NCI-H526 (cell line): Measurements from ENCODE around the gene DDX1.

Experiments used
- DNase-seq, 2 experiments: peaks; one replicate each; lab custom pipeline; 2025; lab: John Stamatoyannopoulos, UW

DDX1 gene

DNA sequence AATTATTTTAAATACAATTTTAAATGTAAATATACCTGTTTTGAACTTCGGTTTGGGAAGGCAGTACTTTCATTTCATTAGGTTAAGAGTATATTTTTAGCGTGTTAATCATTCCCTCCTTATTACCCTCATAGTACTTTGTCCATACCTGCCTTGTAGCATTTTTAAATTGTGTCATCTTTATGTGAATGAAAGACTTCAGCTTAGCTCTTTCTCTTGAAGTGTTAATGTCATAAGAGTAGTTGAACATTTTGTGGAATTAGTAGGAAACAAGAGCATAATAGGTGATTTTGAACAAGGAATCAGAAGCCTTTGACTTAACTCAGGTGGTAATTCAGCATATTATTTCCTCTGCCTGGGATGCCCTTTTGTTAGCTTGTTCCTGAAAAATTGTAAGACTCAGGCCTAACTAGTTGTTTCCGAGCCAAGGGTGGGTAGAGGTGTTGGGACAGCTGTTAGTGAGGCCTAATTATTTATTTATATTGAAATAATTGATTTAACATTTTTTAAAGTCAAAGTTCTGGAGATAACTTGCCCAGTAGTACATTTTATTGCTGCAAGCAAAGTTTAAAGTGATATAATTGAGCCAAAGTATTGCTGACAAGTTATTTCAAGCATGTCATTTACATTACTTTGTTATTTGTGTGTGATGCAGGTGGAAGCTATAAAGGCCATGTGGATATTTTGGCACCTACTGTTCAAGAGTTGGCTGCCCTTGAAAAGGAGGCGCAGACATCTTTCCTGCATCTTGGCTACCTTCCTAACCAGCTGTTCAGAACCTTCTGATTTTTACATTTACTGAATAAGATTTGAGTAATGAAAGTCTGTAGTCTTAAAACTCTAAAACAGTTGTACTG, 38.7 kb downstream of the DDX1 start:
- no peak for DNase-seq

DNA sequence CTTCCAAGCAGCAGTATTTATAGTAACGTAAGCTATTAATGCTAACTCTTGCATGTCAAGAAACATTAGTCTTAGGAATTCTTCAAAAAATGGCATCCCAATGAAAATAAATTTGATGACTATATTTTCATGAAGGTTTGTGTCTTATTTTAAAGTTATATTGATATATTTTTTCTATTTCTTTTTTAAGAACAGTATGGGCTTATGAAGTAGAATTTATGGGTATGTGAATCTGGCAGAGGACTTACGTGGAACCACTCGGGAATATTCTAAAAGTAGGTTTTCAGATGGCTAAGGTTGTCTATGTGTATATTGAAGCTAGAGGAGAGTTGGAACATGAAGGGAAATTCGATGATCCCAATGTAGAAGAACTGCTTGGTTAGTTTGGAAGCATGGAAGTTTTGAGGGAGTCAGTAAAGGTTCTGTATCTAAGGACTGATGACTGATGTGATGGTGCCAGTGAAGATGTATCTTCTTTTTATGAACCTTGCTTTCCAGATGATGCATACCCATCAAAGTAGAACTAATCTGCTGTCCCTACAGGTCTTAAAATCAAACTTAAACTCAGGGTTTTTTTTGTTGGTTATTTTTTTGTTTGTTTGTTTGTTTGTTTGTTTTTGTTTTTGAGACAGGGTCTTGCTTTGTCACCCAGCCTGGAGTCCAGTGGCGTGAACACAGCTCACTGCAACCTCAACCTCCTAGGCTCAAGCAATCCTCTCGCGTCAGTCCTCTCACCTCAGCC, 39.5 kb downstream of the DDX1 start:
- DNase-seq, result no peak

DNA sequence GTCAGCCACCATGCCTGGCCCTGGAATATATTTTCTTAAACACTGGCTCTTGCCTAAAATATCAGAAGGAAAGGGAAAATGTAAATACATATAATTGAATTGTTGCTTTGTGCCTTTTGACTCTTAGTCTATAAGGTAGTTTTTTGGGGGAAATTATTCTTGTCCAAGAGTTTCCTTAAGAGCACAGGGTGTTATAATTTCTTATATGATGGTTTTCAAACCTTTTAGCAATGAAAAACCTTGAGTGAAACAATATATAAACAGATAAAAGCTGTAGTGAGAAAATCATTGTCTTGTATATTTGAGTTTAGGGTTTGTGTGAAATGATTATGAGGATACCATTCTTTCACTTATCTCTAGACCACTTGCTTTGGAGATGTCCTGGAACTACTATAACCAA, 40.2 kb downstream of the DDX1 start:
- DNase-seq, result no peak

DNA sequence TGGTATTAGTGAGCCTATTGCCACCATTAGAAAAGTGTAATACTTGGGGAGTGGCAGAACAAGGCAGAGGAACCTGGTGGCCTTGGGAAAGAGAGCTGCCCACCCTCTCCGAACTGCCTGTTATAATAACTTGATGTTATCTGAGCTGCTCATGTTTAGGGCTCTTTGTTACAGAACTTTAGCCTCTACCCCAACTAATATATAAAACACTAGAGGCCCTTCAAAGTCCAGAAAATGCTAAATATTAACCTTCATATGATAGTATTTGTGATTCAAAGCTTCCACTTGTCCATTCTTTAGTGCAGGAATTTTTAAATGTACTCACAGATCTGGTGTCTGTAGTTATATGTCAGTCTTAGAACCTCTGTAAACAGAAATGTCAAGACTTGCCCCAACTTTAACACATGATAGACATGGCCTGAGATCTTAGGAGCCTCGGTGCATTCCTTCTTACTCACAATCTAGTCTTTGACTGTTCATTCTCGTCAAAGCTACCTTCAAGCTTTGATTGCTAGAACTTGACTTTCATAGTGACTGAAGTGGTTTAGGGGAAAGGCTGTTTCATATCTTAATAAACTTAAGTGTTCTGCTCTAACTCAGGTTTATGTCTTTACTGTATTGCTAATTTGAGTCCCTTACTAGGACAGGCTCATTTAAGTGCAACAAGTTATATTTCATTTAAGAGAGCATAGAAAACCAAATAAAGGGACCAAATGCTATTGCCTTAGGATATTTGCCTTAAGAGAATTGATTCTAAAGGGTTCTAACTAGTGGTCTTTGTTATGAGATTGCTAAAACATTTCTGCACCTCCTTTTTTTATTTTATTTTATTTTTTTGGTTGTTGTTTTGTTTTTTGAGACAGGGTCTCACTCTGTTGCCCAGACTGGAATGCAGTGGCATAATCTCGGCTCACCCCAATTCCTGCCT, 41.6 kb downstream of the DDX1 start:
- no peak for DNase-seq

DNA sequence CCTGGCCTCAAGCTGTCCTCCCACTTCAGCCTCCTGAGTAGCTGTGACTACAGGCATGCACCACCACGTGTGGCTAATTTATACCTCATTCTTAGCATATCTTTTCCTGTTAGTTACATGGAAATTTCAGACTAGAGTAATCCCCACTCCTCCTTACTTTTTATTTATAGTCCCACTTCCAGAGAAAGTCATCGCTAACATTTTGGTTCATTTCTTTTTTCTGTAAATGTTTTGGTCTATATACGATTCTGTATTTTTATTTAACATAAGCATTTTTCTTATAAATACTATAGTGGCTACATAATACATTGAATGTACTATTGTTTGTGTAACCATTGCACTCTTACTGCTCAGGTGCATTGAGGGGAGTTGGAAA, 42.3 kb downstream of the DDX1 start:
- DNase-seq, result no peak

DNA sequence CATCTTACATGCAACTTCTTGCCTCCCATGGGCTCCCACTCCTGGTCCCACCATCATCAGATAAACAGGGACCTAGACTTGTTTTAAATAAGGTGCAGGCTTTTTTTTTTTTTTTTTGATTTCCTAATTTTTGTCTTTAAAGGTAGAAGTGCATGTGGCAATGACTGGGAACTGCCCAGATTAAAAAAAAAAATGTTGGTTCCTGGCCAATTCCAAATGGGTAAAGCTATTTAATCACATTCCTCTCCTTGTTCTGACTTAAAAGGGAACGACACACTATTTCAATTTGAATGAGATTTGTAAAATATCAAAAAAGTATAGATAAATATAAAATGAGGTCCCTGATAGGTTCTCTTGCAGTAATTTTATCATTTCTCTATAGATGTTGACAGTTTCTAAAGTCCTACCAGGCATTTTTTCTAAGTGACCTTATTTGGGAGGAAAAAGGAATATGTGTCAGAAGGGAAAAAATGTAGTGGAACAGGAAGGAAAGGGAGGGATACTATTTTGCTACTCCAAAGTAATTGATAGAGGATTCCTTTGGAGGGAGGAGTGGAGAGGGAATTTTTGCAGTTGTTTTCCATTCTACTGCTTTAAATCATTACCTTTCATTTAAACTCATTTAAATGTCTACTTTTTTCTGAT, 43.3 kb downstream of the DDX1 start:
- DNase-seq, result no peak

DNA sequence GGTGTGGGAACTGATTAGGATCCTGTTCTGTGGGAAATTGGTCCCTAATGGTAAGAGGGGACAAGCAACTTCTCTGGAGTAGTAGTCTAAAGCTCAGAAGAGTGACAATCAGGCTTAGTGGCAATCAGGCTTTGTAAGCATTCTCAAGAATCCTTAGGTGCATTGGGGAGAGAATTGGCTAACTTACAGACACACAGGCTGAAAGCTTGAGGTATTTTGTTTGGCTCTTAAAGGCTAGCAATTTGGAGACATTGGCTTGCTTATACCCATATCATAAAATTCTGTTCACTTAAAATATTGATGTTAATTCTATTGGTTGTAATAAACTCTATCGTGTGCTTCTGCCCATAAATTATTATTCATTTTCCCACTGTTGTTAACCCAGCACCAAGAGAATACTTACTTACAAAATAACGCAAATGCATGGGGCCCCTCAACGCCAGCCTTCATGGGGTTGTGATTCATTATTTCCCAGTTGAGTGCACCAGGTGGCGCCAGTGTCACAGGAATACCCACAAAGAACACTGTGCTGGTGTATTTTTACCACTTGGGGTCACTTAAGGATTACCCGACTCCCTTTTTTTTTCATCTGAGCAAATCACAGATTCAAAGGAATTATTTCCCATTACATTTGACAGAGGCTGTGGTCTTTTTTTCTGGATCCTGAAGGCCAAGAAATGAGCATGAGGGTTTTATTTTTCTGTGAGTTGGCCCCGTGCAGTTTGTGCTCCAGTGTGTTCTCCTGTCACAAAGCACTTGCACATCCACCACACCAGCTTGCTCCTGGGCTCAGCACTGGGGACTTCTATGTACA, 45.5 kb downstream of the DDX1 start:
- DNase-seq, result peak; percentile 100

DNA sequence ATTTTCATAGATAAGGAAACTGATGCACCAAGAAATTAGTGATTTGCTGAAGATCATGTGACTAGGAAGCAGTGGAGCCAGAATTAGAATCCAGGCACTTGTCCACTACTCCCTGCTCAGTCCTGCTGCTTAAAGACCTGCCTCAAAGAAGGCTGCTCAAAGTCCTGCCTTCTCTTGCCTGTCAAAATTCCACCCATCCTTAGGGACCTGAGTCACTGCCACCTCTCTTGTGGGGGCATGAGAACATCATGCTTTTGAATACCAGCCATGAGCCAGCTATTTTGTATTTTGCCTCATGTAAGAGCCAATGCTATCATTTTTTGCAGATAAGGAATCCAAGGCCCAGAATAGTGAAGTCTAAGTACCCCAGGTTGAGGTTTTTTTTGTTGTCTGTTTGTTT, 47.1 kb downstream of the DDX1 start:
- DNase-seq, result no peak

DNA sequence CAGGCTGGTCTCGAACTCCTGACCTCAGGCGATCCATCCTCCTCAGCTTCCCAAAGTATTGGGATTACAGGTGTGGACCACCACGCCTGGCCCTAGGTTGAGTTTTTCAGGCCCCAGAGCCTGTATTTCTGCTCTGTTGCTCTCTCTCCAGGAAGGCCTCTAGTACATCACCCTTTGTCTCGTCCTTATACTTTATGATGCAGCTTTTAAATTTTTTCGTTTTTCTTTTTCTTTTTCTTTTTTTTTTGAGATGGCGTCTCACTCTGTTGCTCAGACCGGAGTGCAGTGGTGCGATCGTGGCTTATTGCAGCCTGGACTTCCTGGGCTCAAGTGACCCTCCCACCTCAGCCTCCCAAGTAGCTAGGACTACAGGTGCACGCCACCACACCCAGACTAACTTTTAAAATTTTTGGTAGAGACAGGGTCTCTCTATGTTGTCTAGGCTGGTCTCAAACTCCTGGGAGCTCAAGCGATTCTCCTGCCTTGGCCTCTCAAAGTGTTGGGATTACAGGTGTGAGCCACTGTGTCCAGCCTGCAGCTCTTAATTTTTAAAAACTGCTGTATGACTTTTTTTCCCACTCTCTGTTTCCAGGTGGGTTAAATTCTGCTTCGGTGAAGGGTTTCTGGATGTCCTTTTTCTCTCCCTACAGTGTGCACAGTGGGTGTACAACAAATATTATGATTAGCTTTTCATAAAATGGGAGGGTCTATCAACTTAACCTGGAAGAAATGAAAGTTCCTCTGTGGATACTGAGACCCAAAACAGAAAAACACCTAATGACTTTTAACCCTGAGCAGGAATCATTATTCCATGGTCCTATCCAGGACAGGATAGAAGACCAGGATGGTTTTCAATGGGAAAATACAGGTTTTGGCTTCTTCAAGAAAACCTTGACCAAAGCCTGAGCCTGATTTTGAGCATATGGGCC, 47.9 kb downstream of the DDX1 start:
- no peak for DNase-seq

DNA sequence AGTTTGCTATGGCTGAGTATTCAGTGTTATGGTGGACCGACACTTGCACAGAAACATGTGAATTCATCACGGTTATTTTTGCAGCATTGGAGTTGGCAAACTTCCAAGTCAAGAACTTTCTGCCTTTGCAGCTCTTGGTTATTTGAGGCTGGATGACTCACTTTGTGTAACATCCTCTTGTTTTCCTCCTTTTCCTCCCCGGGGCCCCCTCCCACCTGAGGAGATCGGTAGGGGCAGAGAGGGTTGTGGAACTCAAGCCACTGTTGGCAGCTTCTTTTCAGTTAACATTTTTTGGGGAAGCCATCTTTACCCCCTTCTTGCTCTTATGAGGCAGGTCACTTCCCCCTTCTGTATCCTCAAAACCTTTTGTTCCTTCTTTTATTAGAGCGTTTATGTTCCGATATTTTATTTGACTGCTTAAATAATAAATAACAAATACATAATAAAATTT, 48.6 kb downstream of the DDX1 start:
- no peak for DNase-seq

DNA sequence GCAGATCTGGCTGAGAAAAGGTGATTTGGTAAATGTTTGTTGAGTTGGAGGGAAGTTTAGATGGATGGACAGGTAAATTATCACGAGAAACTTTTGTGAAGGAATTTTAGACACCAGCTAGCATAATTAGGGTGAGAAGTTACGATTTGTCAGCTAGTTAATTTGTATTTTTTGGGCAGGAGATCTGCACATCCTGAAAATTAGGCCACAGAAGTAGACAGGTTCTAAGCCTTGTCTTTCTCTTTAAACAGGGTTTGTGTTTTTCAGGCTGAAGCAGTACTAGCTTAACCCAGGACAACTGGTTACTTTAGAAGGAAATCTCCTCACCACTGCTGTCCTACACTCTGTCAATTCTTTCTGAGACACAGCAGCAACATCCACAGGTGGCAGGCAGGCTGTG, 49.1 kb downstream of the DDX1 start:
- no peak for DNase-seq

DNA sequence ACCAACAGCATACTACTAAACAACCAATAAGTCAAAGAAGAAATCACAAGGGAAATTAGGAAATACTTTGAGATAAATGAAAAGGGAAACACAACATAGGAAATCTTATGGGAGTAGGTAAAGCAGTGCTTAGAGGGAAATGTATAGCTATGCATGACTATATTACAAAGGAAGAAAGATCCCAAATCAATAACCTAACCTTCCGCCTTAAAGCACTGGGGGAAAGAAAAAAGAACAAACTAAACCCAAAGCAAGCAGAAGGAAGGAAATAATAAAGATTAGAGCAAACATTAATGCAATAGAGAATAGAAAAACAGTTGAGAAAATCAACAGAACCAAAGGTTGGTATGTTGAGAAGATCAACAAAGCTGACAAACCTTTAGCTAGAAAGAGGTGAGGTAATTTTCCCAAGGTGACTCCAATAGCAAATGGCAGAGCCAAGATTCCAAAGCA, 49.9 kb downstream of the DDX1 start:
- DNase-seq, result no peak

DNA sequence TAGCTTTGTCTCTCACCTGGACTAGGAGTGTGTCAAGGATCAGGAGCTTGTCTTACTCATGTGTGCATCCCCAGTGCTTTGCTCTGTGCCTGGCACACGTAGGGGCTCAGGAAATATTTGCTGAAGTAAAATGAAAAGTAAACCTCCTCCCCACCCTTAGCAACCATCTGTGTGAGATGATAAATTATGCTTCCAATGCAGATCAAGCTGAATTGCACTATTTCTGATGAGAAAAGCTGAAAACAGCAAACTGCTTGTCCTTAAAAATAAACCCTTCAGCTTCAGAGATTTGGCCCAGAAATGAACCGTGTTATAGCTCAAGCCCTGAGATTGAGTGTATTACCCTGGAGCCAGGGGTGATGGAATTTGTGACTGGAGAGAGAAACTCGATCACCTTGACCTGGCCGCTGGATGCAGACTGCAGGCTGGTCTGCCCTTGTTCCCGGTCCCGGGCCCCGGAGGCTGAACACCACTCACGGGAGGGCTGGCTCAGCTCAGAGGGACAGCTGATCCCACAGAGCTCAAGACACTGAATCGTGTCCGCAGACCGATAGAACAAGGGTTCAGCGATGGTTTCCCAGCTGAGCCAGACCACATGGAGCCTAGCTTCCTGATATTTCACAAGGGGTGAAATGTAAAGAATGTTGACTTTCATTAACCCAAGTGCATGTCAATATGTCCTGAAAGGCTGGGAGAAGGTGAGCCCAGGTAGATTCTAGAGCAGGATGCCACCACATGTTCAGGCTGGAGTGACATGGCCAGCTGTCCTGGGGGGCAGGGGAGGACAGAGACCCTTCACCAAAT, 50.5 kb downstream of the DDX1 start:
- DNase-seq, result no peak

DNA sequence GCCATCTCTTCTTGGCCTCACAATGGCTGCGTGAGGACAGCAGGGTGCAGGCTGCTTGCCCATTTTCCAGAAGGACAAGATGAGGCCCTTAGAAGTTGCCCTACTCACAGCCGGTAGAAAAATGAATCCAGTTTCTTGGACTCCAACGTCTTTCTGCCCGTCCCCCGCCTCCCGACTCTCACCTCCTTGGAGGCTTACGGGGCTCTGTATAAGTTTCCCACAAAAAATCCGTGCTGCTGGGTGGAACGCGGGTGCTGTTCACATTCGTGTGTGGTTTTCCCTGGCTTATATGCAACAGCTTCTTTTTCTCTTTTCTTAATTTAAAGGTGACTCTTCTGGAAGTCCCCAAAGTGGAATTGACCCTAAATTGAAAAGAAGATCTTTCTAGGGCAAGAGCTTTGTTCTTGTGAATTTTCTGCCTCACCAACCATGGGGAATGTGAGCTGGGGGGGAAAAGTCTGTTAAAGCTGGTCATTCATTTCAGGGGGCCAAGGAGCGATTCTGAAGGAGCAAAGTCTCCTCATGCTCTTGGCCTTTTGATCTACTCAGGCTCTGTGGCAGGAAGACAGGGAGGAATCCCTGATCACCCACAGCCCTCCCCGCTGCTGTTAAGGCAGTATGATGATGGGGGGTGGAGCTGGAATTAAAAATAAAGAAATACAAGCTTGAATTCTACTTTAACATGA, 51.3 kb downstream of the DDX1 start:
- no peak for DNase-seq

DNA sequence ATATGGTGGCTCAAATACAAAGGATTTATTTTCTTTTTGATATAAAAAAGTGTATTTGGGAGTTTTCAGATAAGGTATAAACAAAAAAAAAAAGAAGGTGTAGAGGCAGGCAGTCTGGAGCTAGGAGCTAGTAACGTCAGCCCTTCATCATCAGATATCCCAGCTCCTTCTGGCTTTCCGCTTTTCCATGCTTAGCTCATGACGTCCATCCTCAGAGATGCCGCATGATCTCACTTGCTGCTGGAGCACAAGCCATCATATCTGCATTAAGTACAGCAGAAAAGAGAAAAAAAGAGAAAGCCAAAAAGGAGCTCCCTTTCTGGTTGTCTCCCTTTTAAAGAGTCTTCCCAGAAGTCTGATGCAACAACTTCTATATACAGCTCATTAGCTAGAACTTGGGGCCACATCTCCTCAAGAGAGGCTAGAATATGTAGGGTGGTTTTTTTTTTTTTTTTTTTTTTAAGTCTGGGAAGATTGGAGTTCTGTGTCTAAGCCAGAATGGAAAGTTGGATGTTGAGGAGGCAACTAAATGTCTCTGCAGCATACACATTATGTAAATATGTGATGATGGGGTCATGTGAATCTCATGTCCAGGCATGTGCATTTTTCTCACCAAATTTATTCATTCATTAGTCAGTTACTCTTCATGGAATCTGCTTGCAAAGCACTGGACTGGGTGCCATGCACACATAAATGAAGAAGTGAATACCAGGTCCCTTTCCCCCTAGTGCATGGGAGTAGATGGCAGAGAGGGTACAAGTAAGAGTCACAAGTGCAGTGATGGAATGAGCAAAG, 52.3 kb downstream of the DDX1 start:
- peak; percentile 100 for DNase-seq

DNA sequence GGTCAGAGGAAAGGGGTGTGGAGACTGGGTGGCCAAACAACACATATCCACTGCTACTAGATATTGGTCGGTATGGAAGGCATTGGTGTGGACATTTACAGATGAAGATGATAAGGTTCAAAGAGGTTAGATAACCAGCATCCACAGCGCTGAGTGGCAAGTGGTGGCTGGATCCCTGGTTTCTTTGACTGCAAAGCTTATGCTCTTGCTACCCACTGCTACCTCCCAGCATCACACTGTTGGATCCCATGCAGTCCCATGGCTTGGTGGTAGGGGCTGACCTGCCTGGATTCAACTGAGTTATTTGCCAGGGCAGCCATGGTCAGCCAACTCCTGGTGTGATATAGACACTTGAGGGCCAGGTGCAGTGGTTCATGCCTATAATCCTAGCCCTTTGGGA, 53.6 kb downstream of the DDX1 start:
- no peak for DNase-seq

DNA sequence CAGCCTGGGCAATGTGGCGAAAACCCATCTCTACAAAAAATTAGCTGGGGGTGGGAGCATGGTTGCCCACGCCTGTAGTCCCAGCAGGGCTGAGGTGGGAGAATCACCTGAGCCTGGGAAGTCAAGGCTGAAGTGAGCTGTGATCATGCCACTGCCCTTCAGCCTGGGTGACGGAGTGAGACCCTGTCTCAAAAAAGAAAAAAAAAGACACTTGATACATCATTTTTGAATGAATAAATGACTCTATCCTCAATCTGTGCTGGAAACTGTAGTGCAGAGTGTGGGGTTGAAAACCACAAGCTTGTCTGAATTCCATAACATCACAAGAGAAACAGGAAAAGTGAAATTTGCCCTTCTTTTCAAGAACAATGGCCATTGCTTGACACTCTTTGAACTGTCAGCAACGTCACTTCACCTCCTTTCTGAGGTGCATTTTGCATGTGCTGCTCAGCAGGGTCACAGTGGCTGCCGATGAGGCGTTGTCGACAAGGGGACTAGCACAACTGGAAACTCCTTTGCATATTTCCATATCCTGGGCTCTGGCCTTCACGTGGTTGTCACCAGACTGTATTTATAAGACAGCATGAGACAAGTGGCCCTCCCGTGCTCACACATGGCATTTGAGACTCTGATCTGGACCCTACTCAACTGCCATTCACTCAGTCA, 54.2 kb downstream of the DDX1 start:
- DNase-seq, result peak; percentile 100
